Activated CD8-positive, alpha-beta memory T cell treated with anti-CD3 and anti-CD28 coated beads, Interleukin-2, amount 50 U/mL, for 4 hours (primary cell): Measurements from ENCODE around the gene RASL10A.

Experiments used
- DNase-seq: peaks from one replicate; pipeline ENCODE4 v3.0.0-alpha.2; 2020

The RASL10A gene

GRCh38 chr22:29301716-29302401, 13.6 kb downstream of the RASL10A start:
- DNase-seq, result no peak

DNA sequence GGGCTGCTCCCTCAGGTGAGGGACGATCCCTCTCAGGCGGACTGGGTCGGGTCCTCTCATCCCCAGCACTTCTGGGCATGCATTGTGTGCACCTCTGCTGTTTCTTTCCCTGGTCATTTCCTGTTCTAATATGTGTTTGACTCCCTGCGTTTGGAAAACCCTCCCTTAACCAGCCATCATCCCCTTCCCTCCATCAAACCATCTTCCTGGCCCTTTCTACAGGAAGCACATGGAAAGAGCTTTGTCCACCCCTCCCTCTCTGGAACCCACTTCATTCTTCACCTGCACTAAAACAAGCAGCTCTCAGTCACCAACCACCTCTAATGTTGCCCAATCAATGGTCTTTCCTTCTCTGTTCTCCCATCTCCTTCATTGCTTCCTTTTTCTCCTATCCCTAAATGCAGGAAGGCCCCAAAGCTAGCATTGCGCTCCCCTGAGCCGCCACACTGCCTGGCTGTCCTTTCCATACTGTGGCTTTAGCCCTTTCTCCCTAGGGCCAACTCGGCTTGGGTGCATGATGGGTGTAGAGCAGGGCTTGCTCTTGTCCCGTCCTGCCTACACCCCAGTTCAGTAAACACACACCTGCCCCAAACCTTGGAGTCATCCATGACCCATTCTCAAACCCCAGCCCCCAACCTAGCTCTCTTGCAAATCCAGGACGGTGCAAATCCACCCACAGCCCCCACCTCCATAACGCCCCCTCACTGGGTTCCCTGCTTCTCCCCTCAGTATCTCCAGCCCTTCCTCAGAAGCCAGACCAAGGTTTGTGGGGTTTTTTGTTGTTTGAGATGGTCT, 14.5 kb downstream of the RASL10A start:
- DNase-seq, result no peak

DNA sequence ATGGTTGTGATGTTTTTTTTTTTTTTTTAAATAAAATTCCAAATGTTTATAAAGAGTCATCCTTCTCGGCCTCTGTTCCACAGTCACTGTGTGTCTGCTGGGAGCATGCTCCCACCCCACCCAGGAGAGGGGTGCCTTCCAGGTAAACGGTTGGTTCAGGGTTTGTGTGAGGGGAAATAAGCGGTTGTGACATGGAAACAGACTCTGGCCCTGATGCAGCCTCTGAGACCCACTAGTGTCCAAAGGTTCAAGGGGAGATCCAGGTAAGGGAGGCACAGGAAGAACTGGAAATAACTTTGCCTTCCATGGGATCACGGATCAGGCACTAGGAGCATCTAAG, 15.1 kb downstream of the RASL10A start:
- DNase-seq, result no peak

- DNase-seq, result no peak
Observed at GRCh38 chr22:29299136-29299900, 16.2 kb downstream of the RASL10A start.

- no peak for DNase-seq
Observed at GRCh38 chr22:29298641-29299040, 16.9 kb downstream of the RASL10A start.

DNA sequence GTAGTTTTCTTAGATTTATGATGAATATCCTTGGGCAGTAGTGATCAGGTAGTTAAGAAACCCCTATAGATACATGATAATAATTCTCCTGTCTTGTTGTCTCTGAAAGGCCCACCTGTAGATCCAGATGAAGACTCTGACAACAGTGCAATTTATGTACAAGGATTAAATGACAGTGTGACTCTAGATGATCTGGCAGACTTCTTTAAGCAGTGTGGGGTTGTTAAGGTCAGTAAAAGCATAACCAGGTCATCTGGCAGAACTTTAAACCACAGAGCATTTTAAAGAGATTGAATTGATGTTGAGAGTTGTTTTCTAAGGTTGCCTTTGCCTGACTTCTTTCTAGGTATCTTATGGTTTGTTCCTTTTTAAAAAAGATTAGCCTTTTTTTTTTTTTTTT, 23.1 kb downstream of the RASL10A start:
- no peak for DNase-seq

- no peak for DNase-seq
Observed at GRCh38 chr22:29291215-29291614, 24.3 kb downstream of the RASL10A start.

GRCh38 chr22:29290061-29290460, 25.4 kb downstream of the RASL10A start:
- DNase-seq, result no peak

GRCh38 chr22:29288837-29289236, 26.7 kb downstream of the RASL10A start:
- DNase-seq, result no peak

DNA sequence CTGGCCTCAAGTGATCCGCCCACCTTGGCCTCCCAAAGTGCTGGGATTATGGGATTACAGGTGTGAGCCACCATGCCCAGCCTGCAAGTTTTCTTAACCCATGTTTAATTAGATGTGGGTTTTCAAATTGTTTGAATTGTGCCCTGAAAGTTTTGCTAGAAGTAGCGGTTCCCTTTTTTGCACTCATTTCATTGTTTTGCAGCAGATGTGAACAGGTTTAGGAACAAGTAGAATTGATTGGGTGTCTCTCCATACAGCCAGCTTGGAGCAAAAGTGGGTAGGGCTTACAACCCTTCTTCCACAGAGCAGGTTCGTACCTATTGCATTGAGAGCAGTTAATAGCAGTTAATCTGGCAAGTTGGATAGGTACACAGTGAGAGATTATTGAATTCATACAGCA, 31.3 kb downstream of the RASL10A start:
- no peak for DNase-seq

DNA sequence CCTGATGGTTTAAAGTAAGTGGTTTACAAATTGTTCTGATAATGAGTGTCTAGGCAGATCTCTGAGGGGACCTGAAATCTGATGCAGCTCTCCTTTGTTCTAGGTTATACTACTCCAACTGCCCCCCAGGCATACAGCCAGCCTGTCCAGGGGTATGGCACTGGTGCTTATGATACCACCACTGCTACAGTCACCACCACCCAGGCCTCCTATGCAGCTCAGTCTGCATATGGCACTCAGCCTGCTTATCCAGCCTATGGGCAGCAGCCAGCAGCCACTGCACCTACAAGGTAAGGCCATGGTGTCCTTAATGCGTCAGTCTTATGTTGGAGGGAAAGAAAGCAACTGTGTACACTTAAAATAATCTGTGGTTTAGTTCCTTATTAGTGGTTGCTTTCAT, 37.6 kb downstream of the RASL10A start:
- DNase-seq, result no peak

GRCh38 chr22:29275819-29276565, 39.5 kb downstream of the RASL10A start:
- DNase-seq, result no peak

GRCh38 chr22:29275167-29275566, 40.3 kb downstream of the RASL10A start:
- DNase-seq, result no peak

DNA sequence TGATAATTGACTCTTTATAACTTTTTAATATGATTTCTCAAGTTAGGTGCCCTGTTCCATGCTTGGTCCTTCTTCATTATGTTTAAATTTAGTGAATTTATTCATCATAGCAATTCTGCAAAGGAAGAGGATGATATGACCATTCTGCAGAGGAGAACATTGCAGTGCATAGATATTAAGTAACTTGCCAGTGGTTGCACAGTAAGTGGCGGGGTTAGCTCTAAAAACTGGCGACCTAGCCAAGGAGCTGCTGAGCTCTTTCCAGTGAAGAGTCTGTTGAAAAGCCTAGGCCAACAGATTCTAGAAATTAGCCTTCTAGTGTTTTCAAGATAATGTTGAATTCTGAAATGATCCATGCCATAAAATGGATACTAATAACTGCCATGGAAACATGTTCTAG, 42.9 kb downstream of the RASL10A start:
- no peak for DNase-seq

DNA sequence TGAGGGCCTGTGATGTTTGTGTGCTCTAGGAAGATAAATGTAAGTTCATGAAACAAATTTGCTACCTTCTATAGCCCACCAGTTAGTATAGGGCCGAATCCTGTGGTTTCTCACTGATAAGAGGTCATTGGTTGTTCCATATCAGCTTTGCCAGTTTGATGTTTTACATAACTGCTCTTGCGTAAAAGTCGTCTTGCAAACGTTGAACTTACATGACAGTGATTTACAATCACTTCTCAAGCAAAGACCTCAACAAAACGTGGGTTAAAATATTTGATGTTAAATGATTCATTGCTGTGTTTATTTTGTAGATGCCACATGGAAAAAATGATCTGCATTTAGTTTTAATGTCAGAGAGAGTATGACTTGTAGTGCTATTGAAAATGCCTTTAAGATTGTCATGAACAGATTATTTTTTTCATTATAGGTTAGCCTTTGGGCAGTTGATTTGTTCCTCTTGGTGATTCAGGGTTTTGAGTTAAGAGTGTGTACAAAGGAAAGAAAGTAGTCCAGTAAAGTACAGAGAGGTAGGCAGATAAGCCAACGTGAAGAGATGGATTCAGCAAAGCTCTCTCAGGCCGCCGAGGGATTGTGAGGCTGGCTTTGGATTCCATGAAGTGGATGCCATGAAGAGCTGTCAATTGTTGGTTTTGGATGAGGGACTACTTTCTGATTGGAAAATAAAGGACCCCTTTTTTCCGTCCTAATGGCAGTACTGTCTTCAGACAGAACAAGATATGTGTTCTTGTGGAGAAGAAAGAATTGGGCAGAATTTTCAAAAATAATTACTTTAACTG, 44.8 kb downstream of the RASL10A start:
- no peak for DNase-seq

- DNase-seq, result no peak
Observed at GRCh38 chr22:29269731-29270474, 45.6 kb downstream of the RASL10A start.

GRCh38 chr22:29269230-29269604, 46.3 kb downstream of the RASL10A start:
- DNase-seq, result no peak

DNA sequence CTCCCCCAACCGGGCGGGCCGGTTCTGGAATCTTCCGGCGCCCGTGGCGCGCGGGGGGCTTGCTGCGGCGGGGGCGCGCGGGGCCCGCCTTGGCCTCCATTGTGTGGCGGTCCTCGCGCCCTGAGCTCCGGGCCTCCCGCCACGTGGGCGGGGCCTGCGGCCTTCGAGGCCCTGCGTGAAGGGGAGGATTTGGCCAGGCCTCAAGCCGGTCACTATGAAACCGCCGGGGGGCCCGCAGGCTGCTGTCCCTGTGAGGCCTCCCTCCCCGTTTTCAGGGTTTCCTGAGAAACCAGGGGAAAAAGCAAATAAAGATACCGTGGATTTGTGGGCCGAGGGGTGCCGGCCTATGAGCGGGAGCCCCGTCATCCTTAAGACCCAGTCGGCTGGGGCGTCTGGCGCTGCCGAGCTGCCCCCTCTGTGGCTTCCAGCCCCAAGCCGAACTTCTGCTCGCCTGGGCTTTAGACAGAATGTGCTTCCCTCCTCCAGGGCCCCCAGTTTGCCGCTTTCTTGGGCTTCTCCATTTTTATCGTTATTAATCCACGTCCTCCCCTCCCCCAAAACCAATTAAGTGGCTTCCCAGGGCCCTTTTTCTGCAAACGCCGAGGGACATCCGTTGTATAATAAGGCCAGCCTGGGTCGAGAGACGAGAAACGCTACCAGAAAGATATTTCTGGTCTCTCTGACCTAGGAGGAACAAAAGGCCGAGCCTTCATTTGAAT, 46.8 kb downstream of the RASL10A start:
- DNase-seq, result no peak

- DNase-seq, result peak; percentile 96
Observed at GRCh38 chr22:29267858-29268510, 47.5 kb downstream of the RASL10A start, which contains the start of the genes EWSR1 and RHBDD3. Gene EWSR1 (plus strand): TSS chr22:29268268. CDS start chr22:29268337, 69 bp downstream. Gene RHBDD3 (minus strand): TSS chr22:29267981. CDS start chr22:29265626, 2,355 bp downstream.

- no peak for DNase-seq
Observed at GRCh38 chr22:29267462-29267857, 48.0 kb downstream of the RASL10A start.
